Measurements from ENCODE around the gene HOXB1. TPM values are rescaled to one million over a fixed set of nuclear protein-coding genes. Genes with fewer than 3 reads are reported as not detected.

The HOXB1 gene
- total RNA-seq, 4 donors from 2014 or later = 0.19 TPM; not detected in 3

GRCh38 chr17:48575066-48575582 lies 44.3 kb upstream of the HOXB1 start:
- intact Hi-C loops (cut with DNase I) = loop anchor here (5.0 kb wide), 1 partner anchor 33 kb away; no protein-coding TSS in a partner anchor
- no peak for TF ChIP-seq POLR2A (IDR thresholded peaks at IDR 0.05)
- no peak for TF ChIP-seq CTCF (IDR thresholded peaks at IDR 0.05)
- H3K4me1 ChIP-seq = peaks cover 0 to 95% (median 46%) of the 10 kb centered on the region in 3 donors
- H3K27ac ChIP-seq = peak overlapping the region; percentile 88 to 93 (median 92)
- H3K9me3 ChIP-seq = no peaks in the 10 kb centered on the region
- H3K4me3 ChIP-seq = peak overlapping the region in 3 of 4 donors; percentile 52 to 83 (median 70)
- 42 to 48% methylated on average over 7 of the region's 7 CpGs for WGBS, 2 donors
- no peaks in the 10 kb centered on the region for H3K36me3 ChIP-seq
- peaks cover 0 to 100% (median 6%) of the 10 kb centered on the region in 4 donors for H3K27me3 ChIP-seq
- DNase-seq = no peak

GRCh38 chr17:48574505-48575065 lies 43.8 kb upstream of the HOXB1 start:
- peak overlapping the region; percentile 3 to 83 (median 61) for H3K4me3 ChIP-seq

GRCh38 chr17:48571826-48572417 lies 41.1 kb upstream of the HOXB1 start:
- no peak for DNase-seq
- Histone ChIP-seq H3K27ac (peak overlapping the region; percentile 88 to 93 (median 92)), H3K27me3 (peaks cover 0 to 99% (median 7%) of the 10 kb centered on the region in 4 donors), H3K4me3 (peak overlapping the region in 3 of 4 donors; percentile 31 to 83 (median 34)), H3K4me1 (peaks cover 0 to 96% (median 59%) of the 10 kb centered on the region in 3 donors), H3K36me3 (no peaks in the 10 kb centered on the region), H3K9me3 (no peaks in the 10 kb centered on the region)
- WGBS, 2 donors = 24 to 62% methylated on average over 1 of the region's 1 CpG
- TF ChIP-seq CTCF (IDR thresholded peaks at IDR 0.05) (no peak), POLR2A (IDR thresholded peaks at IDR 0.05) (no peak)
- intact Hi-C loops (cut with DNase I) = no loop called here

More at GRCh38 chr17:48574505-48575065, 43.8 kb upstream of the HOXB1 start:
- Histone ChIP-seq H3K36me3 (no peaks in the 10 kb centered on the region), H3K4me1 (peaks cover 0 to 95% (median 52%) of the 10 kb centered on the region in 3 donors), H3K27ac (peak overlapping the region; percentile 88 to 93 (median 92)), H3K9me3 (no peaks in the 10 kb centered on the region), H3K27me3 (peaks cover 0 to 100% (median 7%) of the 10 kb centered on the region in 4 donors)
- no peak for TF ChIP-seq CTCF (IDR thresholded peaks at IDR 0.05)
- TF ChIP-seq POLR2A (IDR thresholded peaks at IDR 0.05) = no peak
- no peak for DNase-seq
- WGBS, 2 donors = 33 to 42% methylated on average over 8 of the region's 8 CpGs
- intact Hi-C loops (cut with DNase I) = loop anchor here (5.0 kb wide), 1 partner anchor 32 kb away; no protein-coding TSS in a partner anchor

GRCh38 chr17:48571024-48571818 lies 40.4 kb upstream of the HOXB1 start:
- H3K4me1 ChIP-seq = peaks cover 0 to 96% (median 61%) of the 10 kb centered on the region in 3 donors
- peak overlapping the region; percentile 4 to 83 (median 32) for H3K4me3 ChIP-seq
- peak overlapping the region; percentile 88 to 93 (median 92) for H3K27ac ChIP-seq
- H3K27me3 ChIP-seq = peaks cover 0 to 99% (median 7%) of the 10 kb centered on the region in 4 donors
- WGBS, 2 donors = 38 to 42% methylated on average over 21 to 23 of the region's 26 CpGs
- intact Hi-C loops (cut with DNase I) = no loop called here
- TF ChIP-seq CTCF (IDR thresholded peaks at IDR 0.05) = no peak
- TF ChIP-seq POLR2A (IDR thresholded peaks at IDR 0.05) = no peak
- no peaks in the 10 kb centered on the region for H3K9me3 ChIP-seq
- no peaks in the 10 kb centered on the region for H3K36me3 ChIP-seq
- no peak for DNase-seq
